COR-L47 (cell line): ENCODE measurements around the gene SETD5.

Source experiments
- DNase-seq: peaks from one replicate; lab custom pipeline; 2025; lab: John Stamatoyannopoulos, UW

Gene SETD5

DNA sequence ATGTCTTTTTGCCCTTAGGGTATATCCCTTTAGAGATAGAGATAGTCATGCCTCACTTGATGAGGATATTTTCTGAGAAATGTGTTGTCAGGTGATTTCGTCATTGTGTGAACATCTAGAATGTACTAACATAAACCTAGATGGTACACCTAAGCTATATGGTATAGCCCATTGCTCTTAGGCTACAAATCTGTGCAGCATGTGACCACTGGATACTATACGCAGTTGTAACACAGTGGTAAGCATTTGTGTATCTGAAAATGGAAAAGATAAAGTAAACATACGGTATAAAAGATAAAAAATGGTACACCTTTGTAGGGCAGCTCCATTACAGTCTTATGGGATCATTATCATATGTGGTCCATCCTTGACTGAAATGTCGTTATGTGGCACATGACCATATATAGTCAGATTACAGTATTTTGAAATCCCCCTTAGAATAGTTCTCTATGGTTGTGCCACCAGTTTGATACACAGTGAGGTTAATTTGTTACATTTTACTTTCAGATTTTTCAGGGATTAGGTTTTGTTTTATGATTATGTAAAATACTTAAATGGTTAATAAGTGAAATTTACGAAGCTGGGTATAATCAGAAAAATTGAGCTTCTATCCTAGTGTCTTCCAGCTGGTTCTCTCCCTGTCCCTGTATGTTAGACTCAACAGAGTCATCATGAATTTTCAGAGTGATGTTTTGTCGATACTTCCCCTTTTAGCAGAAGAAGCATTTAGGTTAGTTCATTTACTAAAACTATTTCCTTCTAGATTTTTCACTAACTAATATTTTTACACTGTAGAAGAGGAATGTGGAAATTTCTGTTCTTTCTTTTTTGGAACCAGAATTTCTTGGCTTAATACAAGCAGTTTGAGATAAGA is 12.8 kb downstream of the SETD5 start:
- no peak for DNase-seq

DNA sequence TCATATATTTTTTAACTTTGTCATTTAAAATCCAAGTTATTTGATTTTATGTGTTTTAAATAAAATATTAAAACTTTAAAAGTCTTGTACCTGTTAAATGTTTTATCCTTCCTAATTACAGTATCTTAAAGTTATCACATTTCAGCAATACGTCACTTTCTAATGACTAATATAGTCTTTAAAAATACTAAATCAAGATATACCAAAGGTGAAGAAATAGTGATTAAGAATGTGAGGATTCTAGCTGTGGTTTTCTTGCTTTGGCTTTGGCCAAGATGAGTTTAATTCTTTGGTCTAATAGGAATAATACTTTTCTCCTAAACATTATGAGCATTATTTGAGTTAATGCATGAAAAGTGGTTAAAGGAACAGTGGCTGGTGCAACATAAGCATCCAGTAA is 13.9 kb downstream of the SETD5 start:
- DNase-seq, result no peak

DNA sequence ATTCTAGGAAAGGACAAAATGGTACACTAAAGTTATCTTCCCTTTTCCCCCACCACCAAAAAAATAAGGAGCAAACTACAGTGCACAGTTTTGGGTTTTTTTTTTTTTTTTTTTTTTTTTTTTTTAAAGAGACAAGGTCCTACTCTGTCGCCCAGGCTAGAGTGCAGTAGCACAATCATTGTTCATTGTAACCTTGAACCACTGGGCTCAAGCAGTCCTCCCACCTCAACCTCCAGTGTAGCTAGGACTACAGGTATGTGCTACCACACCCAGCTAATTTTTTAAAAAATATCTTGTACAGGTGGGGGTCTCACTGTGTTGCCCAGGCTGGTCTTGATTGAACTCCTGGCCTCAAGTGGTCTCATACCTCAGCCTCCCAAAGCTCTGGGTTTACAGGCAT is 14.9 kb downstream of the SETD5 start:
- no peak for DNase-seq

DNA sequence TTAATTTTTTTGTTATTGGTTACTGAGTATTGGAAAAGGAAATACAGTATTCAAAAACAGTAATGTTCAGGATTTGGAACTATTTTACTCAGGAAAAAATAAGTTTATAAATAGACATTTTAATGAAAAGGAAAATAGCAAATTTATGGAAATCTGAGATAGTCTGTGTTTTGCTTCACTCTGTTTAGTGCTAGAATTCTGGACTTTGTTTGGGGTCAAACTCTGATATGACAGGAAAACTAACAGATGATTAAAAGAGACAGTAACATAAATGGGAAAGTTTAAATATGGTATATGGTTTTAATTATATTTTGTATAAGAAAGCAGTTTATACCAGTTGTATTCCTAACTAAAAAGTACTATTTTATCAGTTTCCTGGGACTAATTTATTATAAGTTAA is 17.4 kb downstream of the SETD5 start:
- no peak for DNase-seq

DNA sequence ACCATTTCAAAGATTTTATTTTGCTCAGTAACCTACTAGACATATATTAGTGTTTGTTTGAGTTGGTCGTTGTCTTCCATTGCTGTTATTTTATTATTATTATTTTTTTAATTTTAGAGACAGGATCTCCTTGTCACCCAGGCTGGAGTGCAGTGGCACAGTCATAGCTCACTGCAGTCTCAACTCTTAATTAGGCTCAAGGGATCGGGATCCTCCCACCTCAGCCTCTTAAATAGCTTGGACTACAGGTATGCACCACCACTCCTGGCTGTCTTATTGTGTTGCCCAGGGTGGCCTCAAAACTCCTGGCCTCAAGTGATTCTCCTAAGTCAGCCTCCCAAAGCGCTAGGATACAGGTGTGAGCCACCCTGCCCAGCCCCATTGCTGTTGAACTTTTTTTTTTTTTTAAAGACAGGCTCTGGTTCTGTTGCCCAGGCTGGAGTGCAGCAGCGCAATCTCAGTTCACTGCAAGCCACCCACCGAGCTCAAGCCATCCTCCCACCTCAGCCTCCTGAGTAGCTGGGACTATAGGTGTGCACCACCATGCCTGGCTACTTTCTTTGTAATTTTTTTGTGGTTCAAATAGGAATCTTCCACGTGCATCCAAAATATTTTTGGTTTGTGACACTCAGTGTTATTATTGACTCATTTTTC is 18.2 kb downstream of the SETD5 start:
- DNase-seq, result no peak

DNA sequence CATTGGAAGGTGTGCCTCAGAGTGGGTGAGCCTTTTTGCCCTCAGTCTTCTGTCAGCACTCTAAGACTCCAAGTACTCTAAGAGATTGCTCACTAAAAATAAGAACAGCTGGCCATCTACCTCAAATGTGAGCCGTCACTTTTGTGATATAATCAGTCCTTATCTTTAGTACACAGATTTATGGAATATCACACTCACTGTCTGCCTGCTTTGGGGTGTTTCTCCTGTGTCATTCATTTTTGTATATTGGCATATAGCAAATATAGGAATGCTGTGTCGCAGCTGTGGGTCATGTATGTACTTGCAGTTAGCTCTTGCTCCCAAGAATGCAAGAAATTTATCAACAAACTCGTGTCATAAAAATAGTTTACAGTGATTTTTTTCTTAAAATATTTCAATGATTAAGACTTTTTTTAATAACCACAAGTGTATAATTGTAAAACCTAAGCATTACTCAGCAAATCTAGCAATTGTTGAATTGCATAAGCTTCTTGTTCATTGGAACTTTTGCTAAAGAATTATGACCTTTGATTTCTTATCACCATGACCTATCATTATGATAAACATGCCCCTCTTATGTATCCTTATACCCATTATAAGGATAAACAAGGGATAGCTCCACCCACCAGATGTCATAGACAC is 18.8 kb downstream of the SETD5 start:
- DNase-seq, result no peak

DNA sequence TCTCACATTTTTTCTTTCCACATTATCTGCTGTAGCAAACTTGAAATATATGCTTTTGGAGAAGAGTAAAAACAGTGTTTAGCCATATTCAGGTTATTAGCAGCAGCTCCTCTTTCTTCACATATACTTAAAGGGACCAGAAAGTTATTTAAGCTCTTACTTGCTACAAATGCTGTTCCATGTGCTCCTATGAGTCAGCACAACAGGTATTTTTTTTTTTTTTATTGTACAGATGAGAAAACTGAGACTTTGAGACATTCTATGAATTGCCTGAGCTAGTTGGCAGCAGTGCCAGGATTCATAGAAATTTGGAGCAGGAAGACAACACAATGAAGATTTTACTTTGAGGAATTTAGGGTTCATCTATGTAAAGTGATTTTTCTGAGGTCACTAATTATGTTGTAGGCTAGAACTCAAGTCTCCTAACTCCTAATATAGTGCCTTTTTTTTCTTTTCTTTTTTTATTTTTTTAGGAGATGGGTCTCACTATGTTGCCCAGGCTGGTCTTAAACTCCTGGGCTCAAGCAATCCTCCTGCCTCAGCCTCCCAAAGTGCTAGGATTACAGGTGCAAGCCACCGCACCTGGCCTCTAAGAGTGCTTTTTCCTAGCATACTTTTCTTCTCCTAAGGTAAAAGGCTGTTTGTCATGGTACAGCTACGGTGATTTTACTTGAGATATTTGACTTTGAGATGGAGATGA is 23.6 kb downstream of the SETD5 start:
- DNase-seq, result no peak

DNA sequence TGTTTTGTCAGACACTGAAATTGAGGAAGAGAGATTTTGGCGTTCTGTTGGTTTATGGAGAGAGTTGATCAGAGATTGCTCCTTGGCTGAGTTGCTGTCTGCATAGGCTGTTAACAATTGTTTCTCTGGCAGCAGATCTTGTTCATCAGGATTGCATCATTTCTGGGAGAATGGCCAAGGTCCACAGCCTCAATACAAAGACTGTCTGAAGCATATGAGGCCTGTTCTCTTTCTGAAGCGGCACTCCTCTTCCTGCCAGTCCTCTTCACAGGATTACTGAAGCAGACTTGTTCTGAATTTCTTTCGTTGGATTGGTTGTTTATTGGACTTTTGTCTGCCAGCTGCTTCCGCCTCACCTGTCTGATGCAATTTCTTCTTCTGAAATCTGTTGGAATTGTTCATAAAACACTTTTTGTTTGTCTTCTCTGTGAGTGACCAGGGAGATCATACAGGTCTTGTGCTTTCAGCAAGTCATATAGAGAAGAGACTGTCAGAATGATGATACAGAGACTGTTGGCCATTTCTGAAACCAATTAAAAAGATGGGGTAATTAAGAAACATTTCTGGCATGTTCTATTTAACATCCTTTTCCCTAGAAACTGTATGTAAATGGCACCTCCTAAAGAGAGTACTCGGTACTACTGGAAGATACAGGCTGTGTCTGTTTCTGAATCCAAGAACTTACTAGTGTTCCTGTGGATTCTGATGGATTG is 25.5 kb downstream of the SETD5 start:
- peak; percentile 71 for DNase-seq

DNA sequence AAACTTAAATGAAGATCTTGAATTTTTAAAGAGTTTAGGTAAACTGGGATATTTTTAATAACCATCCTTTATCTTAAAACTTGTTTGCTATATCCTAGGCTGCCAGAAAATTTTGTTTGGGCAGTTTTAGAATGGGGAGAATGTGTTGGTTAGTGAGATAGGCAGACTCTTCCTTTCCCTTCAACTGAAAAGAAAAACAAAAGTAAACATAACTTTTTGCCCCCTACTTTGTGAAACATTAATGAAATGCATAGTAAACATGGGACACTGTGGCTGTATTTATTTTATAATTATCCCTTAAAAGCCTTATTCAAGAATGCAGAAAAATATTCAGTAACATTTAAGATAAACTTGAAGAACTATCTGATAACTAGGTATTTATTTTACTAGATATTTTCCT is 31.0 kb downstream of the SETD5 start:
- DNase-seq, result no peak

DNA sequence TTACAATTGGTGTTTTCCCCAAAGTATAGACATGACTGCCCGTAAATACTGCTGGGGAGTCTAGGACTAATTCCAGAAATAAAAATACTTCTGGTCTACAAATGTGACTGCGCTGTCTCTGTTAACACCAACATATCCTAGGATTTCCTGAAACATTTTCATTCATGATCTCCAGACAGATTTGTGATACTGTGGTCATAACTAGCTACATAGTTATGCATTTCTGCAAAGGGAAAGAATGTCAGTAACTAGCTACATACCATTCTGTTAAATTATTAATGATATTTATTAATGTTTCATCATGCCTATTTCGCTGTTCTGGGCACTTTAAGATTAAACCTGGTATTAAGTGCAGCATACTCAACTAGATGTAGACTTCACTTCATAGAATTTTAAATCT is 33.3 kb downstream of the SETD5 start:
- DNase-seq, result no peak

DNA sequence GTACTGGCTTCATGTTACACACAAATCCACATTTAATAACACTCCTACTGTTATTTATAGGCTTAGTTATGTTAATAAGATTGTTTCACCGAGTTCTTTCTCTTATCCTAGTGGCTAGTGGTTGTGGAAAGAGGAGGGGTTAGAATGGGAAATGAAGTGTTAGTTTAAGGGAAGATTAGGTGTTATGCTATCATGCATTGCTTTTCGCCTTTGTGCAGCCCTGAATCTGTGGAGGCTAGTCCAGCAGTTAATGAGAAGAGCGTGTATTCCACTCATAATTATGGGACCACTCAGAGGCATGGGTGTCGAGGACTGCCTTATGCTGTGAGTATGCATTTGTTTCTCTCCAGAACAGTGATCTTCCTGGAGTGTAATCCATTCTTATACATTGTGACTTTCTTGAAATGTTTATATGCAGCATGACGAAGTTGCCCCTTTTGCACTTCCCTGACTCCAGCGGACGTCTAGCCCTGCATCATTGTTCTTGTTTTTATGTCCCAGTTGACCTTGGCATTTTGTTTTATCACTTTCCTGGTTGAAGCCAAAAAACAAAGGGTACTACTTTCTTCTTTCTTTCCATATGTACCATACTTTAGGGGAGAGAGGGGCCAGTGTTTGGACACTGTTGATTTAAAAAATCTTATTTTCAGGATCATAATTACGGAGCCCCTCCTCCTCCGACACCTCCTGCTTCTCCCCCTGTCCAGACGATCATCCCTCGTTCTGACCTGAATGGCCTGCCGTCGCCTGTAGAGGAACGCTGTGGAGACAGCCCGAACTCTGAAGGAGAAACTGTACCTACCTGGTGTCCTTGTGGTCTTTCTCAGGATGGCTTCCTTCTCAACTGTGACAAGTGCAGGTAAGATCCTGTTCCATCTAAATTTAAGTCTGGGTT is 36.5 kb downstream of the SETD5 start:
- DNase-seq, result no peak

DNA sequence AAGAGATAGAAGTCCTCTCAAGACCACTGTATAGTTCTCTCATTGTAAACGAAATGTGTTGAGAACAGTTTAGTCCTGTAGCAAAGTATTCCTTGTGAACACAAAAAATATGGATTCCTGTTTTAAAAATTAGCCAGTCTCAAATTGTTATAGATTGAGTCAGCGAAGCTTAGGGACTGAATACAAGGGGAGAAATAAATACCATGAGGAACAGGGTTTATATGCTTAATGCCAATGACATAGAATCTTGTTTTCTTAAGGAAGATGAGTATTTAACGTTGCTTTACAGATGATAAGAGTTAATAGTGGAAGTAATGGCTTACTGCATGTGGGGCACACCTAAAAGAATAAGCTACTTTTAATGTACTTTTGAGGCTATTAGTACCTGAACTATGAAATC is 37.9 kb downstream of the SETD5 start:
- no peak for DNase-seq

DNA sequence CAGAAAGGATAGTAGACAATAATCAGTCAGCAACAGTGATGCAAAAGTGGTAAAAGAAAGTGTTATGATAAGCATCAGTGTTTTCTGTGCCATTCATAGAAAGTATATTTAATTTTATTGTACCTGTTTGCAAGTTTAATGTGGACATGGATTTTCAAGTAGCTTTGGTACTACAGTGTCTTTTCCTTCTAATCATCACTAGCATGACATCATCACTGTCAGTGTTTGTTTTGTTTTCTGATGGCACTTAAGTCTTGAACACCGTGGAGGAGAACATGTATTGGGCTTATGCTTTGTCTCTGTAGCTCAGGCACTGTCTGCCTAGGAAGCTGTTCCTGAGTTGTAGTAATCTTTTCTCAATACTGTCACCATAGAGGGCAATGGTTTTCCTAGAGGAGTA is 41.9 kb downstream of the SETD5 start:
- no peak for DNase-seq

DNA sequence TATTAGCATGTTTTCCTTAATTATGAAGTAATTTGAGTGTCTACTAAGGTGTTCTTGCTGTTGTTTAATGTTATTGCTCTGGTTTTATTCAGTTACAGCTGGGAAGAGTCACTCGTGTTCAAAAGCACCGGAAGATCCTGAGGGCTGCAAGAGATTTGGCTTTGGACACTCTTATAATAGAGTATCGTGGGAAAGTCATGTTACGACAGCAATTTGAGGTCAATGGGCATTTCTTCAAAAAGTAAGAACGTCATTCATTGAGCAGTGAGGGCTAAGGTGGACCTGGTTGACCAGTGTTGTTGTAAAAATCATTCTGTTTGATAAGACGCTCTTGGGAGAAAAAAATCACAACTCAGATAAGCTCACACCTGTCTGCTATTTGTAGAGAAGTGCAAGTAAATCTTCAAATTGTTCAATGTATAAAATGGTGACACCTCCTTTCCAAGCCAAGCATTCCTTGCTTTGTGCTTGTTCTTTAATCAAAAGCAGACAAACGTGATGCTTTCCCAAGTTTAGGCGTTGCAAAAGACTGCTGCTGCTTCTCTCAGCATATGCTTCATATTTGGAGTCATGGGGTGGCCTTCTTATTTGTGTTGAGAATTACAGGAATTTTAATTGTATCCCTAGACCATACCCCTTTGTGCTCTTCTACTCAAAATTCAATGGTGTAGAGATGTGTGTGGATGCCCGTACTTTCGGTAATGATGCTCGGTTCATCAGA is 44.2 kb downstream of the SETD5 start:
- no peak for DNase-seq

DNA sequence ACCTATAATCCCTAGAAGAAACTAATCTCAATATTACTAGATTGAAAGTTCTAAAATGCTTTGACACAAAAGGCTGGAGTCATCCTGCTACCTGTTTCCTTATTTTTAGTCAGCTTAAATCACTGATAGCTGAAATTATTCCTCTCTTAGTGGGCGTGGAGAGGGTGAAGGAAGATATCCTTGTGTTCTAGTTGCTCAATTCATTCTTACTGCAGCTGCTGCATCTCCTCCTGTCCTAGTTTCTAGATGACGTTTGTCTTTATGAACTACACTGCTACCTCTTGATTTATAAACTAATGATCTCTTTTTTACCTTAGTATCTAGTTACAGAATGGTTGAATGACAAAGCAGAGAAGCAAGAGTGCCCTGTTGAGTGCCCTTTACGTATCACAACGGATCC is 50.7 kb downstream of the SETD5 start:
- no peak for DNase-seq

DNA sequence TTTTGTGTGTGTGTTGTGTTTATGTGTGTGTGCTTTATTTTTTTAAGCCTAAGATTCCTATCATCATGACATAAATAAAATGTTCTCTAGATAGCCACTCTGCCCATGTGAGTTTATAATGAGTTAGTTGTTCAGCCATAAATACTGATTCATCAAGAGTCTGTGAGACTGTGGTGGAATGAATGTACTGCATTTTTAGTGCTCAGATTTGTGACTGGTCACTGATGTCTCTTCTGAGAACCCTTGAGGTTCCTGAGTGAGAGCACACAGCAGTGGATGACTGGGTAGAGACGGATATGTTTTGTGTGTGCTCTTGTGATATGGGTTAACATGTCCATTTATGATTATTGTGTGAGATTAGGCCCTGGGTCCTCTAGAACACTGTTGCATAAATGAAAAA is 51.2 kb downstream of the SETD5 start:
- no peak for DNase-seq

DNA sequence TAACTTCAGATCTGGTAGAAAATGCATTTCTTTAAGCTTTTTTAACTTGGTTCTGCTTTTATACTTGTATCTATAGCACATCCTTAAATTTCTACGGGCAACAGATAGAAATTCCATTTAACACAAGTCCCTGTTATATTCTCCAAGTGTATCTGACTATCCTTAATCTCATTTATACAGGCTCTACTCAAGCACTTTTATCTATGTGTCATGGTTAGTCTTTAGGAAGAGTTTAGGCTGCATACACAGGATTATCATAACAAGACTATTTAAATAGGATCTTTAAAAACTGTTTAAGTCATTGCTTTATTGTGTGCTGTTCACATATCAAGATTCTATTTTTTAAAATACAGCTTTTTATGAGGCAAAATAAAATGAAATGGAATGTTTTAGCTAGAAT is 52.7 kb downstream of the SETD5 start:
- no peak for DNase-seq

DNA sequence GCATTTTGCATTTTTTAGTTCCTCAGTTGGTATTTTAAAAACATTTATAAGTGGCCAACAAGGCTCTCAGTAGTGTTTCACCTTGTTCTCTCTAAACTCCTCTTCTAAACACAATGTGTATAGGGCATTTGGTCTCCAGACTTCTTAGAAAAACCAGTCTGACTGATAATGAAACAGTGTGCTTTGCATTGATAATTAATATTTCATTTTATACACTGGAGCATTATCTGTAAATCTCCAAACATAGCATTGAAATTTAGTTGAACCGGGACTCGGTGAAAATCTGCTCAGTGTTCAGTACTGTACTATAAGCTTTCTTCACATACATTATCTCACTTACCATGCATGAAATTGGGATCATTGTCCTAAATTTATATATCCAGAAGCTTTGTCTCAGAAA is 53.6 kb downstream of the SETD5 start:
- DNase-seq, result no peak

DNA sequence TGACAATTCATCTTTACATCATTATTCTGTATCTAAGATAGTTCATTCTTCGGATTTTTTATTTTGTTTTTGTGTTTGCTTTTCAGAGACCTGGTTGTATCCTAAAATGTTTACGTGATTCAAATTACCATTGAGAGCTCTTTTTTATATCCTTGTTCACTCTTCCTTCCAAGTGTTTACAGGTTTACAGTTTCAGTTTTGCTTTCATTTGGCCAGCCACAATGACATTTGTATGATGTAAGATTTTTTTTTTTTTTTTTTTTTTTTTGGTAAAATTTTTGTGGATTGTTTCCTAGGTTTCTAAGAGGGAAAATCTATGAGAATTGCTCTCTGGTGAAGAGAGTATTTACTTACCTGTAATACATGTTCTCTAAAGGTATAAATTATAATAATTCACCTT is 55.0 kb downstream of the SETD5 start:
- no peak for DNase-seq

DNA sequence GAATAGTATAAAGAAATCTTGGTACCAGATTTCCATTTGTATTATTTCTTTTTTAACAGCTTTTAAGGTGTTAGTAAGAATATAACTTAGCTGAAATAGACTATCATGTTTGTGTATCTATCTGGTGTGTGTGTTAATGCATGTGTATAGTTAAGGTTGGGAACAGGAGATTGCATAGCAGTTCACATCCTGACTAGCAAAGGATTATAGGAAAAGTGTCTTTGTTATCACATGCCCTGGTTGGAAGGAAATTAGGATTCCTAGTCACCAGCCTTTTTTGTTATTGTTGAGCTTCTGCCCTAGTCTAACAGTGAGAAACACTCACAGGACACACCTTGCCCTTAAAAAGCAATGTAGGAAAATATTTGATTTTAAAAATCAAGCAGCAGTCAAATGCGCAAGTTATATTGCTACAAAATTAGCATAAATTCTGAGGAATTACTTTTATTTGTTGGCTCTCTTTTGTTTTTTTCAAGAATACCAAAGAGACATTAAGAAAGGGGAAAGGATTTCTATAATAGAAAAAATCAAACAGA is 58.2 kb downstream of the SETD5 start:
- DNase-seq, result no peak
